Measurements from ENCODE around the gene NDUFC2.
A peak's percentile ranks its signal among the peaks of the same experiment; 100 is the strongest.
"Not testable (repeated sequence)": the region's sequence is repeated elsewhere in the genome, so short reads cannot be mapped to it uniquely, and the experiment has no call there.

The NDUFC2 gene

GRCh38 chr11:78028423-78028822, 51.2 kb downstream of the NDUFC2 start:
- DNase-seq, result not testable (repeated sequence)

GRCh38 chr11:78027759-78028158, 51.9 kb downstream of the NDUFC2 start:
- no peak for DNase-seq

GRCh38 chr11:78025378-78025777, 54.3 kb downstream of the NDUFC2 start:
- no peak for DNase-seq

- peak in 1 of 2 experiments; percentile 34 for DNase-seq
Measured at GRCh38 chr11:78023426-78023825, 56.2 kb downstream of the NDUFC2 start.

GRCh38 chr11:78022397-78023396, 57.0 kb downstream of the NDUFC2 start, which contains the start of gene KCTD14:
TSS of gene KCTD14 (minus strand) at chr11:78023276. CDS start at chr11:78023249, 27 bp downstream.
- DNase-seq, result peak; percentile 68 to 84

GRCh38 chr11:78021611-78022010, 58.1 kb downstream of the NDUFC2 start:
- no peak for DNase-seq

GRCh38 chr11:78020246-78020645, 59.4 kb downstream of the NDUFC2 start:
- no peak for DNase-seq

GRCh38 chr11:78019808-78020207, 59.9 kb downstream of the NDUFC2 start:
- DNase-seq, result no peak
